ENCODE measurements around the gene CAPN10.

Gene CAPN10

DNA sequence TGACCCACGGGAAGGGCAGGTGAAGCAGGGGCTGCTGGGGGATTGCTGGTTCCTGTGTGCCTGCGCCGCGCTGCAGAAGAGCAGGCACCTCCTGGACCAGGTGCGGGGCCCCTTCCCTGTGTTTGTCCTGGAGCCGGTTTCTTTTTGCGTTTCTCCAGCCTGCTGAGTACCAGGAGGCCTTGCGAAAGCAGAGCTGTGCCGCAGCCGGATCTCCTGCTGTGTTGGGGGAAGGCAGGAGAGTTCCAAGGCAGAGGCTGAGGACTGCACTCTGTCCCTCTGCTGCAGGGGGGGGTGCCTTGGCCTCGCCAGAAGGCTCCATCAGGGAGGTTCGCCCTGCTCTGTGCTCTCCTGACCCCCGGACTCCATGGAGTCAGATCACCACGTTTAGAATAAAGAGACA, 2.8 kb downstream of the CAPN10 start:
- no peak for DNase-seq (ENCODE audit: low read depth in 2 of 2)

DNA sequence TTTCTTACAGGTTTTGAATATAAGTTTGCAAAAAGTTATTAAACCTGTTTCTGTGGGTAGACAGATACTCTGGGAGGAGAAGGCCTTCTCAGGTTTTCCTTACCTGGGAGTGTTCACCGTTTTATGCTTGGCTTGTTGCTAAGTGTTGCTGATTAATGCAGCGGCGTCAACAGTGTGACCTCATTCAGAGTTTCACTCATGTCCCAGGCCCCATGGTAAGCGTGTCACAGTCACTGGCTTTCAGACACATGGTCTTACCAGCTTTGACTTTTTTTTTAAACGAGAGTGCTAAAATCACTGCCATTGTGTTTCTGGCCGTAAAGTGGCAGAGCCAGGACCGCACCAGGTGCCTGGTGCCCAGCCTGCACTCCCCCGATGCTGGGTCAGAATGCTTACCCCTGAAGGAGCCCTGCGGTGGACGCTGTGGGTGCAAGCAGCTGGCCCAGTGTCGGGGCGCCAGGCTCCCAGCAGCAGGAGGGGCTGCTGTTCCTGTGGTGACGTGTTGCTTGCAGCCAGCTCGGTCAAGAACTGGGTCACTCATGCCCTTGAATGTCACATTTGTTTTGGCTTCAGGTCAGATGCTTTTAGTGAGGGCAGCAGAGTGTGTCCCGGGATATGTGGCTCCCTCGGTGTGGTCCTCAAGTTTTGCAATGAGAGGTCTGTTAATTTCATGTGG, 3.5 kb downstream of the CAPN10 start:
- no peak for DNase-seq (ENCODE audit: low read depth in 2 of 2)

DNA sequence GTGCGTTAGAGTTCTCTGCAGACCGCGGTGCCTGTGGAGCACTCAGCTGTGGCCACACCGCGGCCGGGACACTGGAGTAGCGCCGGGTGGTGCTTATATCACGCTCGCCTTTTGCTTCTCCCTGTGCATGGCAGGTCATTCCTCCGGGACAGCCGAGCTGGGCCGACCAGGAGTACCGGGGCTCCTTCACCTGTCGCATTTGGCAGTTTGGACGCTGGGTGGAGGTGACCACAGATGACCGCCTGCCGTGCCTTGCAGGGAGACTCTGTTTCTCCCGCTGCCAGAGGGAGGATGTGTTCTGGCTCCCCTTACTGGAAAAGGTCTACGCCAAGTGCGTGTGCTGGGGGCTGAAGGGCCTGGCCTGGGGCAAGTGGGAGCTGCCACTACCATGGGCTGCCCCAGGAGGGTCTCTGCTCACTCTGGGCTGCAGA, 4.2 kb downstream of the CAPN10 start:
- DNase-seq (ENCODE audit: low read depth in 2 of 2) = no peak

- no peak for DNase-seq (ENCODE audit: low read depth in 2 of 2)
Measured at GRCh38 chr2:240591226-240591625, 4.7 kb downstream of the CAPN10 start.

DNA sequence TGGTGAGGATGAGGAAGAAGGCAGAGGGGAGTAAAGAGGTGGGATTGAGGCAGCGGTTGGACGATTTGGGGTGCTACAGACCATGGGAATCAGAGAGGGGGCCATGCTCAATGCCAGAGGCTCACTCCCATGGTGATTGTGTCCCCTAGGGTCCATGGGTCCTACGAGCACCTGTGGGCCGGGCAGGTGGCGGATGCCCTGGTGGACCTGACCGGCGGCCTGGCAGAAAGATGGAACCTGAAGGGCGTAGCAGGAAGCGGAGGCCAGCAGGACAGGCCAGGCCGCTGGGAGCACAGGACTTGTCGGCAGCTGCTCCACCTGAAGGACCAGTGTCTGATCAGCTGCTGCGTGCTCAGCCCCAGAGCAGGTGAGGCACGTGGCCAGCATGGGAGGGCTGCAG, 5.2 kb downstream of the CAPN10 start:
- no peak for DNase-seq (ENCODE audit: low read depth in 2 of 2)

DNA sequence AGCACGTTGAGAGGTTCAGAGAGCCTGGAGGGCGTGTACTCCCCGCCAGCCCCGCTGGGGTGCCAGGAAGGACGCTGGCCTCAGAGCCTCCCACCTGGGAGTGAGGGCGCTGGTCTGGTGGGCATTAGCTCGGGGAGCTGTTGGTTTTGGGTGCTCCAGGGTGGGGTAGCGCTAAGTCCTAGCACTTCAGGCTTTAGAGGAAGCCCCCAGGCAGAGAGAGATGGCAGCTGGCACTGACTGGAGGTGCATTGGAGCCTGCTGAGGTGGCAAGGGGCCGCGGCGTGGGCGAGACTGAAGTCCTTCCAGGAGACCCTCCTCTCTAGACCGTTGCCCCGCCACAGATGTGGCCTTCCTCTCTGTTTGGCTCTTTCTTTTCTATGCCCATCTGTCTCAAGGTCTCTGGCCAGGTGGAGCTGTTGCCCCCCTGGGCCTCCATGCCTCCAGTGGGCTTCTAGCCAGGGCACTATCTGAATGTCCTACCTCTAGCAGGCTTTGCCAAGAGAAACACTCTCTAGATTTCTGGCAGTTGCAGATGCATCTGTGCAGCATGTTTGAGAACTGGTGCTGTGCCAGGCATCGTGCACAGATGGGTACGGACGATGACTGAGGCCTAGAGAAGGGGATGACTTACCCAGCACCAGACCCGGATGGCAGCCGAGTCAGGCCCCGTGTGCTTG, 6.6 kb downstream of the CAPN10 start:
- no peak for DNase-seq (ENCODE audit: low read depth in 2 of 2)

DNA sequence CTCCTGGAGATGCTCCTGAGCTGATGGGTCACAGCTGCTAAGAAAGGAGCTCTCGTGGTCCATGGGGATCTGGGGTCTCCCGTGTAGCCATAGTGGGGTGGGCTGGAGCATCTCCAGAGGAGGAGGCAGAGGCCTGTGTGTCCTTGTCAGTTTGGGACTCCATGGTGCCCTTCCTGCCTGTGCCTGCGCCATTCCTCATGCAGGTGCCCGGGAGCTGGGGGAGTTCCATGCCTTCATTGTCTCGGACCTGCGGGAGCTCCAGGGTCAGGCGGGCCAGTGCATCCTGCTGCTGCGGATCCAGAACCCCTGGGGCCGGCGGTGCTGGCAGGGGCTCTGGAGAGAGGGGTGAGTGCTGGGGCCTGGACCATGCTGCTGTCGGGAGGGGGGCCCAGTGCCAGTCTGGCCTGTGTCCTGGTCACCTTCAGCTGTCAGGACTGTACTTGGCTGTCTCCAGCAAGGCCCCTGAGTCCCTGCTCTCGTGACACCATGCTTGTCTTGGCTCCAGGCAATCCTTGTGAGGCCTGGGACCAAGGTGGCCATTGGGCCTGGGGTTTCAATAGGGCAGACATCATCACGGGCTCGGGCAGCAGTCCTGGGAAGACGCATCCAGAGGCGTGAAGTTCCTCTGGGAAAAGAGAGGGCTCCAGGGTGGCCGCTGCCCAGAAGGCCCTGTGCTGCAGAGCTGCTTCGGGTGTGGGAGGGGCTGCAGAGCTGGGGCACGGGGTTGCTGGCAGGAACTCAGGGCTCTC, 7.3 kb downstream of the CAPN10 start:
- no peak for DNase-seq (ENCODE audit: low read depth in 2 of 2)

DNA sequence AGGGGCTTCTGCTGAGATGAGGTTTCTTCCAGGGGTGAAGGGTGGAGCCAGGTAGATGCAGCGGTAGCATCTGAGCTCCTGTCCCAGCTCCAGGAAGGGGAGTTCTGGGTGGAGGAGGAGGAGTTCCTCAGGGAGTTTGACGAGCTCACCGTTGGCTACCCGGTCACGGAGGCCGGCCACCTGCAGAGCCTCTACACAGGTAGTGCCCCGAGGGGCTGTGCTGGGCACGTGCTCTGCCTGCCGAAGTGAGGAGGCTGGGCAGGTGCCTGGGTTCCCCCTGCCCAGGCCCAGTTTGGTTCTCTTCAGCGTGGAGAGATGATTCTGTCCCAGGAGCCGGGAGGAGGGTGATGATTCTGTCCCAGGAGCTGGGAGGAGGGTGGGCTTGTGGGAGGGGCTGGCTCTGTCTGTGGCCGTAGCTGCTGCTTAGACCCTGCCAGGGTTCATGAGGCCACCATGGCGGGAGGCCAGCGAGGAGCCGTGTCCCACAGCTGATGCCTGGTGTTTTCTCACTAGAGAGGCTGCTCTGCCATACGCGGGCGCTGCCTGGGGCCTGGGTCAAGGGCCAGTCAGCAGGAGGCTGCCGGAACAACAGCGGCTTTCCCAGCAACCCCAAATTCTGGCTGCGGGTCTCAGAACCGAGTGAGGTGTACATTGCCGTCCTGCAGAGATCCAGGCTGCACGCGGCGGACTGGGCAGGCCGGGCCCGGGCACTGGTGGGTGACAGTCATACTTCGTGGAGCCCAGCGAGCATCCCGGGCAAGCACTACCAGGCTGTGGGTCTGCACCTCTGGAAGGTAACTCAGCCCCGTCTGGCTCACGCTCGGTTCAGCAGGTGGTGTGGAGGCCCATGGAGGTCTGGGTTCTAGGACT, 8.2 kb downstream of the CAPN10 start:
- DNase-seq (ENCODE audit: low read depth in 2 of 2) = no peak

DNA sequence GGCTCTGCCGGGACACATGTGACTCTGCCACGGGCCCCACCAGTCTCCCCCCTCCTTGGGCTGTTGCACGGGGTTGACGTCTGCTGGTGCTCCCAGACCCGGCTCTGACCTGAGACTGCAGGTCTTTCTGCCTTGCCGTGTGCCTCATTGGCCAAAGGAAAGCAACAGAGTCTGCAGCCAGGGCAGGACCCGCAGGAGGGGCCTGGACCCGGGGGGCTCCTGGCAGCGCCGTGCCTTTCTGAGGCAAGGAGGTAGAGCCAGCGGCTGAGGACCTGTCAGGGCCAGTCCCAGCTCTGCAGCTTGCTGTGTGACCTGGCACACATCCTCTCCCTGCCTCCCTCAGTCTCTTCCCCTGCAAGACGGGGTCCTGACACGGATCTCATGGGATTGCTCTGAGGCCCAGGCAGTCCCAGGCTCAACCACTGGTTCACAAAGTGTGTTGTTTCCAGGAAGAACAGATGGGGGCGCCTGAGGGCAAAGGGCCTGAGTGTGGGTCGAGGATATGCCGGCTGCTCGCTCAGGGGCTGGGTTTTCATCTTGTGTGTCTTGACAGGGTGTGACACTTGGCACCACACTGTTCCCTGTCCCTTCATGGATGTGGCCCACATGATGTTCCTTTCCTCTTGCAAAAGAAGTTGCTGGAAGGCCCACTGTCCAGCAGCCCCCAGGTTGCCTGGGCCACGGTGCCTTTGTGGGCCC, 9.0 kb downstream of the CAPN10 start:
- peak; percentile 9 to 45 for DNase-seq (ENCODE audit: low read depth in 2 of 2)

DNA sequence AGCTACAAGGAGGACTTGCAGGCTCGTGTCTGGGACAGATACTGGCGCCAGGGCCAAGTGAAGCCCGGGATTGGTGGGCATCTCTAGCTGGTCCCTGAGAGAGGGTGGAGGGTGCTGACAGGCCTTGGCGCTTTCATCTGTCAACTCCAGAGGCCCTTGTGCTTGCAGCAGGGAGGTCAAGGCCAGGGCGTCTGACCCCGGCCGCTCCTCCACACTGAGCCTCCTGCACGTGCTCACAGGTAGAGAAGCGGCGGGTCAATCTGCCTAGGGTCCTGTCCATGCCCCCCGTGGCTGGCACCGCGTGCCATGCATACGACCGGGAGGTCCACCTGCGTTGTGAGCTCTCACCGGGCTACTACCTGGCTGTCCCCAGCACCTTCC, 9.5 kb downstream of the CAPN10 start:
- DNase-seq (ENCODE audit: low read depth in 2 of 2) = no peak

- DNase-seq (ENCODE audit: low read depth in 2 of 2) = no peak
Measured at GRCh38 chr2:240596491-240596931, 10.0 kb downstream of the CAPN10 start.

DNA sequence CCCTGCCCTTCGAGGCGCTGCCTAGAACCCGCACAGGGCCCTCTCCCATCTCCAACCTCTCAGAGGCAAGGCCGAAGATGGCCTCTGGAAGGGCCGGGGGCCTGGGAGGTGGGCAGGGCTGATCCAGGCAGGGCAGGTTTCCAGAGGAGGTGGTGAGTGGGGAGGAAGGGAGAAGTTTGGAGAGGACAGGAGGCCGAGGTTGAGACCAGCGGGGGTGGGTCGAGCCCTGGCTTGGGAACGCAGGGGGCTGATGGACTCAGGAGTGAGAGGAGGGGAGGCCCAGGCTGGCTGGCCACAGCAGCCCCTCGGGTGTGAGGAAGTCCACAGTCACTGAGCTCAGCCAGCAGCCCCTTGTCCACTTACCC, 10.5 kb downstream of the CAPN10 start:
- no peak for DNase-seq (ENCODE audit: low read depth in 2 of 2)

DNA sequence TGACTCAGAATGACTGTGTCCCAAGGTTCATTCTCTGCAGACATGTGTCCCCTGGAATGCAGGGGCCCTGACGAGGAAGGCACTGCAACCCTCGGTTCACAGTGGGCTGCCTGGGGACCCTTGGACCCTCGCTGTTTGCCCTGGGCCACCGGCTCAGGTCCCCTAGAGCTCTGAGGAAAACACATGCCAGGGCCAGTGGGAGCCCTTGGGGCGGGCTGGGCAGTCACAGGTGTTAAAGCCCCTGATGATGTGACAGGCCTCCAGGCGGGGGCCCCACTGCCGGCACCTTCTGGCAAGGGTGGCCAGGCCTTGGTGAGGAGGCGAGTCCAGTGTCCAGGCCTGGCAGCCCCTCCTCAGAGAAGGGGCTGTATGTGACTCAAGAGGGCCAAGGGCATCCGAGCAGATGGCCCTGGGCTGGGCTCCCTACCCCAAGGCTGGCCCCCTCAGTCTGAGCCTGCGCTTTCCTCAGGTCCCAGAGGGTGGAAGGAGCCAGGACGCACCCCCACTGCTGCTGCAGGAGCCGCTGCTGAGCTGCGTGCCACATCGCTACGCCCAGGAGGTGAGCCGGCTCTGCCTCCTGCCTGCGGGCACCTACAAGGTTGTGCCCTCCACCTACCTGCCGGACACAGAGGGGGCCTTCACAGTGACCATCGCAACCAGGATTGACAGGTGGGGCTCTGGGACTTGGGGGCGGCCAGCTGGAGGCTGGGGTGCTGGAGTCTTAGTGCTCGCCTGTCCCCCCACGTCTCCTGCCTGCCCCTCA, 11.1 kb downstream of the CAPN10 start:
- no peak for DNase-seq (ENCODE audit: low read depth in 2 of 2)

- no peak for DNase-seq (ENCODE audit: low read depth in 2 of 2)
Measured at GRCh38 chr2:240598311-240598911, 11.9 kb downstream of the CAPN10 start.

GRCh38 chr2:240599141-240599583, 12.6 kb downstream of the CAPN10 start:
- no peak for DNase-seq (ENCODE audit: low read depth in 2 of 2)

- DNase-seq (ENCODE audit: low read depth in 2 of 2) = no peak
Measured at GRCh38 chr2:240600451-240600961, 14.0 kb downstream of the CAPN10 start.

- DNase-seq (ENCODE audit: low read depth in 2 of 2) = no peak
Measured at GRCh38 chr2:240601061-240601830, 14.7 kb downstream of the CAPN10 start.

DNA sequence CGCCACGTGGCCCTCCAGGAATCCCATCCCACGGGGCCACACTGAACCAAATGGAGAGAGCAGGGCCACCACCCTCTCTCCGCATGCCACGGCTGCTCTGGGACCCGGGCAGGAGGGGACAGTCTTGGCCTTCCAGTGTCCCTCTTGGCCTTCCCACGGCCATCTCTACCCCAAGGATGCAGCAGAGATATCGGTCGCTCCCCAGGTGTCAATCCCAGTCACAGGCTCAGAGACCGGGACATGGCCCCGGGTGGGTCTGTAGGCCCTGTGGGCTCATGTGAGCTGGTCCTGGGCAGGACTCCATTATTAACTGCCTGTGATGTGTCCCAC, 15.3 kb downstream of the CAPN10 start:
- no peak for DNase-seq (ENCODE audit: low read depth in 2 of 2)
